ENCODE data around the gene SNCG.
"Not testable (repeated sequence)": the region's sequence is repeated elsewhere in the genome, so short reads cannot be mapped to it uniquely, and the experiment has no call there.

Gene SNCG

DNA sequence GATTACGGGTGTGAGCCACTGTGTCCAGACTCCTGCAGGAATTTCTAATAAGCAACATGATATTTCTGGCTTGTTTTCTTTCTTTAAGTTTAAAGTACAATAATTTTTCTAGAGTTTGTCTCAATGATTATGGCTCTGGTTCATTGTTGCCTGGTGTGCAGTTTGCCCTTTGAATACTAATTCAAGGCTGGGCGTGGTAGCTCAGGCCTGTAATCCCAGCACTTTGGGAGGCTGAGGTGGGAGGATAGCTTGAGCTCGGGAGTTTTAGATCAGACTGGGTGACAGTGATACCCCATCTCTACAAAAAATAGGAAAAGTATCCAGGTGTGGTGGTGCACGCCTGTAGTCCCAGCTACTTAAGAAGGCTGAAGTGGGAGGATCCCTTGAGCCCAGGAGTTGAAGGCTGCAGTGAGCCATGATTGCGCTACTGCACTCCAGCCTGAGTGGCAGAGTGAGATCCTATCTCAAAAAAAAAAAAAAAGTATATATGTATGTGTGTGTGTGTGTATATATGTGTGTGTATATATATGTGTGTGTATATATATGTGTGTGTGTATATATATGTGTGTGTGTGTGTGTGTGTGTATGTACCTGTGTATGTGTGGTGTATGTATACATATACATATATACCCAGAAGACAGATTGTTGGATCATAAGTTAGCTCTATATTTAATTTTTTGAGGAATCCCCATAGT, 18.1 kb downstream of the SNCG start:
- no peaks in the 10 kb centered on the region for H3K36me3 ChIP-seq
- no peak overlapping the region for H3K27ac ChIP-seq
- no peak for TF ChIP-seq CTCF (IDR thresholded peaks at IDR 0.05)

GRCh38 chr10:86978457-86978856, 20.1 kb downstream of the SNCG start:
- H3K36me3 ChIP-seq; H3K4me1 ChIP-seq (ENCODE audit: control insufficient read depth in 1 of 2, insufficient read depth in 1 of 2, low read depth in 1 of 2, low read length in 1 of 2); H3K9me3 ChIP-seq; H3K27ac ChIP-seq; H3K4me3 ChIP-seq (ENCODE audit: low read depth in 1 of 2, low read length in 1 of 2): not testable (repeated sequence)
- H3K27me3 ChIP-seq: peaks cover 20% of the 10 kb centered on the region

More for the DNA sequence above, 18.1 kb downstream of the SNCG start:
- Histone ChIP-seq H3K9me3 (no peaks in the 10 kb centered on the region), H3K4me3 (ENCODE audit: low read depth in 1 of 2, low read length in 1 of 2) (no peak overlapping the region), H3K27me3 (peaks cover 40% of the 10 kb centered on the region), H3K4me1 (ENCODE audit: control insufficient read depth in 1 of 2, insufficient read depth in 1 of 2, low read depth in 1 of 2, low read length in 1 of 2) (no peaks in the 10 kb centered on the region)

- no peak for TF ChIP-seq CTCF (IDR thresholded peaks at IDR 0.05)
- no peak overlapping the region for H3K27ac ChIP-seq
- no peaks in the 10 kb centered on the region for H3K4me1 ChIP-seq (ENCODE audit: control insufficient read depth in 1 of 2, insufficient read depth in 1 of 2, low read depth in 1 of 2, low read length in 1 of 2)
- H3K9me3 ChIP-seq: no peaks in the 10 kb centered on the region
- peaks cover 11% of the 10 kb centered on the region for H3K27me3 ChIP-seq
- H3K4me3 ChIP-seq (ENCODE audit: low read depth in 1 of 2, low read length in 1 of 2): no peak overlapping the region
- H3K36me3 ChIP-seq: no peaks in the 10 kb centered on the region
Measured at GRCh38 chr10:86979296-86979818, 21.0 kb downstream of the SNCG start.

- Histone ChIP-seq H3K4me3 (ENCODE audit: low read depth in 1 of 2, low read length in 1 of 2) (no peak overlapping the region), H3K9me3 (no peaks in the 10 kb centered on the region), H3K4me1 (ENCODE audit: control insufficient read depth in 1 of 2, insufficient read depth in 1 of 2, low read depth in 1 of 2, low read length in 1 of 2) (no peaks in the 10 kb centered on the region), H3K27me3 (peaks cover 9% of the 10 kb centered on the region), H3K36me3 (no peaks in the 10 kb centered on the region), H3K27ac (no peak overlapping the region)
- TF ChIP-seq CTCF (IDR thresholded peaks at IDR 0.05): no peak
Measured at GRCh38 chr10:86979977-86980448, 21.6 kb downstream of the SNCG start.

- H3K4me3 ChIP-seq (ENCODE audit: low read depth in 1 of 2, low read length in 1 of 2); H3K9me3 ChIP-seq; H3K27ac ChIP-seq; H3K27me3 ChIP-seq; H3K4me1 ChIP-seq (ENCODE audit: control insufficient read depth in 1 of 2, insufficient read depth in 1 of 2, low read depth in 1 of 2, low read length in 1 of 2); H3K36me3 ChIP-seq: not testable (repeated sequence)
Measured at GRCh38 chr10:86981020-86981419, 22.6 kb downstream of the SNCG start.

- Histone ChIP-seq H3K4me3 (ENCODE audit: low read depth in 1 of 2, low read length in 1 of 2) (no peak overlapping the region), H3K36me3 (no peaks in the 10 kb centered on the region), H3K9me3 (no peaks in the 10 kb centered on the region), H3K4me1 (ENCODE audit: control insufficient read depth in 1 of 2, insufficient read depth in 1 of 2, low read depth in 1 of 2, low read length in 1 of 2) (no peaks in the 10 kb centered on the region), H3K27ac (no peak overlapping the region), H3K27me3 (peaks cover 9% of the 10 kb centered on the region)
- no peak for TF ChIP-seq CTCF (IDR thresholded peaks at IDR 0.05)
Measured at GRCh38 chr10:86981716-86982115, 23.3 kb downstream of the SNCG start.

DNA sequence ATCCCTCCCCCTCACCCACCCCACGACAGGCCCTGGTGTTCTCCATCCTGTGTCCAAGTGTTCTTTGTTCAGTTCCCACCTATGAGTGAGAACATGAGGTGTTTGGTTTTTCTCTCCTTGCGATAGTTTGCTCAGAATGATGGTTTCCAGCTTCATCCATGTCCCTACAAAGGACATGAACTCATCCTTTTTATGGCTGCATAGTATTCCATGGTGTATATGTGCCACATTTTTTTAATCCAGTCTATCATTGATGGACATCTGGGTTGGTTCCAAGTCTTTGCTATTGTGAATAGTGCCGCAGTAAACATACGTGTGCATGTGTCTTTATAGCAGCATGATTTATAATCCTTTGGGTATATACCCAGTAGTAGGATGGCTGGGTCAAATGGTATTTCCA, 26.1 kb downstream of the SNCG start:
- H3K27ac ChIP-seq; H3K27me3 ChIP-seq; H3K4me1 ChIP-seq (ENCODE audit: control insufficient read depth in 1 of 2, insufficient read depth in 1 of 2, low read depth in 1 of 2, low read length in 1 of 2); H3K4me3 ChIP-seq (ENCODE audit: low read depth in 1 of 2, low read length in 1 of 2); H3K9me3 ChIP-seq; H3K36me3 ChIP-seq: not testable (repeated sequence)
